IMR-90 (cell line): ENCODE results near the gene CDH23.

Experiments
- CHD1 ChIP-seq: IDR thresholded peaks from 2 replicates; pipeline ENCODE4 v1.6.1; 2012; ENCODE audit warnings: low read depth, low read length, improper control_type of control experiment
- FOS ChIP-seq: fragments of 150-350 bp; IDR thresholded peaks from 2 replicates; pipeline ENCODE4 v1.6.1; 2016; ENCODE audit warnings: low read depth, low read length
- MXI1 ChIP-seq: IDR thresholded peaks from 2 replicates; pipeline ENCODE4 v1.6.1; 2012; ENCODE audit warnings: low read depth, mild to moderate bottlenecking, low read length, moderate library complexity, borderline replicate concordance
- NFE2L2 ChIP-seq: fragments of 150-350 bp; IDR thresholded peaks from 2 replicates; pipeline ENCODE4 v1.6.1; 2016; ENCODE audit warnings: low read depth, mild to moderate bottlenecking, low read length
- POLR2A ChIP-seq: IDR thresholded peaks from 2 replicates; pipeline ENCODE4 v1.6.1; 2012; ENCODE audit warnings: mild to moderate bottlenecking, low read depth, low read length
- RFX5 ChIP-seq: IDR thresholded peaks from 2 replicates; pipeline ENCODE4 v1.8.0; 2012; ENCODE audit warnings: low read depth, mild to moderate bottlenecking, low read length, moderate library complexity
- SMC3 ChIP-seq: fragments of 150-350 bp; IDR thresholded peaks from 2 replicates; pipeline ENCODE4 v1.6.1; 2016; ENCODE audit warnings: low read depth, mild to moderate bottlenecking, antibody characterized with exemption, low read length, moderate library complexity
- TF ChIP-seq, protein P1 (sequence below): conservative IDR thresholded peaks from 2 replicates; pipeline ENCODE4 v1.5.1; 2012; ENCODE audit warnings: mild to moderate bottlenecking, low read depth, low read length, improper control_type of control experiment
- TF ChIP-seq, protein P2 (sequence below): fragments of 150-350 bp; IDR thresholded peaks from 2 replicates; pipeline ENCODE4 v1.6.1; 2016; ENCODE audit warnings: low read depth, mild to moderate bottlenecking, low read length, moderate library complexity, borderline replicate concordance

DNA sequence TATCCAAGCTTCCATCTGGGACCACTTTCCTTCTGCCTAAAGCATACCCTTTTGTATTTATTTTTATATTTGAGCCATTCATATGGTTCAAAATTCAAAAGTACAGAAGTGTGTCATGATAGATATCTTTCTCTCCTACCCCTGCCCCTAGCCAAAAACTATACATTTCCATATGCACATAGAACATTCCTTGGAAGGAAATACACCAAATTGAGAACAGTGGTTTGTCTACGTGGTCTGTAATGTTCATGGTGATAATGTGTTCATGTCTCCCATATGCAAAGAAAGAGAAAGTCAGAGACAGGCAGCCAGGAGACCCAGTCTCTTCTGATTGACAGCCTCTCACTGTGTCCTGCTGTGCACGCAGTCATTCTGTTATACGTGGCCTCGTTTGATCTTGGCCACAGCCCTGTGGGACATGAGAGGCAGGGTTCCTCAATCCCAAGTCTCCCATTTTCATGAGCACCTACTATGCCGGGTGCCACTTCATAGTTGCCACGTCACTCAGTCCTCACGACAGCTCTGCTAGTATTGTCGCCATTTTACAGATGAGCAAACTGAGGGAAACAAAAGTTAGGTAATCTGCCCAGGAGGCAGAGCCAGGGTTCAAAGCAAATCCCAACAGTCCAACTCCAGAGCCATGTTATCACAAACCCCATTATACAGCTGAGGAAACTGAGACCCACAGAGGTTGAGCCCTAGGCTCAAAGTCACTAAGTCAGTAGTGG lies 8.0 kb upstream of the CDH23 start:
- TF ChIP-seq, protein P1, sequence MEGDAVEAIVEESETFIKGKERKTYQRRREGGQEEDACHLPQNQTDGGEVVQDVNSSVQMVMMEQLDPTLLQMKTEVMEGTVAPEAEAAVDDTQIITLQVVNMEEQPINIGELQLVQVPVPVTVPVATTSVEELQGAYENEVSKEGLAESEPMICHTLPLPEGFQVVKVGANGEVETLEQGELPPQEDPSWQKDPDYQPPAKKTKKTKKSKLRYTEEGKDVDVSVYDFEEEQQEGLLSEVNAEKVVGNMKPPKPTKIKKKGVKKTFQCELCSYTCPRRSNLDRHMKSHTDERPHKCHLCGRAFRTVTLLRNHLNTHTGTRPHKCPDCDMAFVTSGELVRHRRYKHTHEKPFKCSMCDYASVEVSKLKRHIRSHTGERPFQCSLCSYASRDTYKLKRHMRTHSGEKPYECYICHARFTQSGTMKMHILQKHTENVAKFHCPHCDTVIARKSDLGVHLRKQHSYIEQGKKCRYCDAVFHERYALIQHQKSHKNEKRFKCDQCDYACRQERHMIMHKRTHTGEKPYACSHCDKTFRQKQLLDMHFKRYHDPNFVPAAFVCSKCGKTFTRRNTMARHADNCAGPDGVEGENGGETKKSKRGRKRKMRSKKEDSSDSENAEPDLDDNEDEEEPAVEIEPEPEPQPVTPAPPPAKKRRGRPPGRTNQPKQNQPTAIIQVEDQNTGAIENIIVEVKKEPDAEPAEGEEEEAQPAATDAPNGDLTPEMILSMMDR = no peak
- TF ChIP-seq RFX5 (no peak), NFE2L2 (no peak), CHD1 (no peak), SMC3 (no peak), FOS (no peak), MXI1 (no peak), POLR2A (no peak)
- TF ChIP-seq, protein P2, sequence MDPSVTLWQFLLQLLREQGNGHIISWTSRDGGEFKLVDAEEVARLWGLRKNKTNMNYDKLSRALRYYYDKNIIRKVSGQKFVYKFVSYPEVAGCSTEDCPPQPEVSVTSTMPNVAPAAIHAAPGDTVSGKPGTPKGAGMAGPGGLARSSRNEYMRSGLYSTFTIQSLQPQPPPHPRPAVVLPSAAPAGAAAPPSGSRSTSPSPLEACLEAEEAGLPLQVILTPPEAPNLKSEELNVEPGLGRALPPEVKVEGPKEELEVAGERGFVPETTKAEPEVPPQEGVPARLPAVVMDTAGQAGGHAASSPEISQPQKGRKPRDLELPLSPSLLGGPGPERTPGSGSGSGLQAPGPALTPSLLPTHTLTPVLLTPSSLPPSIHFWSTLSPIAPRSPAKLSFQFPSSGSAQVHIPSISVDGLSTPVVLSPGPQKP = no peak
